D721Med (cell line): Measurements from ENCODE around the gene BFAR.

Experiments used
- DNase-seq: peaks from one replicate; pipeline ENCODE4 v3.0.0; 2011; ENCODE audit warnings: low spot score; ENCODE audit not compliant: insufficient read length
- FAIRE-seq: peaks from 2 replicates; lab custom pipeline; 2011; peaks lifted over from hg19 to GRCh38; lab: Jason Lieb, UNC
- TF ChIP-seq, protein P1 (sequence below): IDR thresholded peaks from 2 replicates; pipeline ENCODE4 v1.5.1; 2012; ENCODE audit warnings: mild to moderate bottlenecking, control low read depth; ENCODE audit not compliant: insufficient read depth; ENCODE audit errors: missing control alignments

BFAR gene

DNA sequence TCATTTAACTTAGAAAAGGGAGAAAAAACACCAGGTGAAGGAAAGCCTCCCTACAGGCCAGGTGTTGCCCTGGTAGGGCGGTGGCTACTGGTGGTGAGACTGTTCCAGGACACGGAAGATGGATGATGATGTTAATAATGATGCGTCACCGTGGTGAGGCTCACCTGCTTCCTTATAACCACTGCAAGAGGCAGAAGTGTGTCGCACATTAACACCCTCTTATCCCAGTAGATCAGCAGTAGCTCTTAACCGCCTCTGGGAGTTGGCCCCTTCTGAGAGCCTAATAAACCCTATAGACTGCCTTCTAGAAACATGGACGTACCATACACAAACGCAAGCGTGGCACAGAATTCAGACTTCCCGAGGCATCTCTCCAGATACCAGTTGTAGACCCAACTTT is 7.8 kb downstream of the BFAR start:
- TF ChIP-seq, protein P1, sequence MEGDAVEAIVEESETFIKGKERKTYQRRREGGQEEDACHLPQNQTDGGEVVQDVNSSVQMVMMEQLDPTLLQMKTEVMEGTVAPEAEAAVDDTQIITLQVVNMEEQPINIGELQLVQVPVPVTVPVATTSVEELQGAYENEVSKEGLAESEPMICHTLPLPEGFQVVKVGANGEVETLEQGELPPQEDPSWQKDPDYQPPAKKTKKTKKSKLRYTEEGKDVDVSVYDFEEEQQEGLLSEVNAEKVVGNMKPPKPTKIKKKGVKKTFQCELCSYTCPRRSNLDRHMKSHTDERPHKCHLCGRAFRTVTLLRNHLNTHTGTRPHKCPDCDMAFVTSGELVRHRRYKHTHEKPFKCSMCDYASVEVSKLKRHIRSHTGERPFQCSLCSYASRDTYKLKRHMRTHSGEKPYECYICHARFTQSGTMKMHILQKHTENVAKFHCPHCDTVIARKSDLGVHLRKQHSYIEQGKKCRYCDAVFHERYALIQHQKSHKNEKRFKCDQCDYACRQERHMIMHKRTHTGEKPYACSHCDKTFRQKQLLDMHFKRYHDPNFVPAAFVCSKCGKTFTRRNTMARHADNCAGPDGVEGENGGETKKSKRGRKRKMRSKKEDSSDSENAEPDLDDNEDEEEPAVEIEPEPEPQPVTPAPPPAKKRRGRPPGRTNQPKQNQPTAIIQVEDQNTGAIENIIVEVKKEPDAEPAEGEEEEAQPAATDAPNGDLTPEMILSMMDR, result no peak
- DNase-seq (no peak), FAIRE-seq (no peak)

DNA sequence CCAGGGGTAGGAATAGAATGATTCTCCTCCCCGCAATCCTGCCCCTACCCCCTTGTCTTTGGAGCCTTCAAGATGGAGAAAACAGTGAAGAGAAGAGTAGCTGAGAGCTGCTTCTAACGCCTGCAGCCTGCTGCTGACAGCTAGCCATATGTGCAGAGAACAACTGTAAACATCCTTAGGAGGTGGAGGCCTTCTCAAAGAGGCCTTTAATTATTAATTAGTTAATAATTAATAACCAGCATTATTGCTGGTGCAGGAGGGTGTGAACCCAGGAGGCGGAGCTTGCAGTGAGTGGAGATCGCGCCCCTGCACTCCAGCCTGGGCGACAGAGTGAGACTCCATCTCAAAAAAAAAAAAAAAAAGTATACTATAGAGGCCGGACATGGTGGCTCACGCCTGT is 8.5 kb downstream of the BFAR start:
- DNase-seq (no peak), FAIRE-seq (no peak)
- TF ChIP-seq, protein P1, result no peak

DNA sequence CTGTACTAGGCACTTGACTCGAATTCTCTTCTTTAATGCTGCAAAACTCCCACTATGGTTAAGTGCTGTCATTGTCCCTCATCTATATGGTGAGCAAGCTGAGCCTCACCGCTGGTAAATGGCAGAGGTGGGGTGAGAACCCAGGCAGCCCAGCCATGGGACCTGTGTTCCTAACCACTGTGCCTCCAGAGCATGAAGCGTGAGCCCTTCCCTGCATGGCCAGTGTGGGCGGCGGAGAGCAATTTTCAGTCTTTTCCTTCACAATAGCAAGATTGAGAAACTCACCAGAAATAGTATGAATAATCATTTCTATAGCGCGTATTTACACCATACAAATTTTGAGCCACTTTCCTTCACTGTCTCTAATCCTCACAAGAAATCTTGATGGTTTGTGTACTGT is 9.2 kb downstream of the BFAR start:
- TF ChIP-seq, protein P1, result no peak
- DNase-seq (no peak), FAIRE-seq (no peak)

DNA sequence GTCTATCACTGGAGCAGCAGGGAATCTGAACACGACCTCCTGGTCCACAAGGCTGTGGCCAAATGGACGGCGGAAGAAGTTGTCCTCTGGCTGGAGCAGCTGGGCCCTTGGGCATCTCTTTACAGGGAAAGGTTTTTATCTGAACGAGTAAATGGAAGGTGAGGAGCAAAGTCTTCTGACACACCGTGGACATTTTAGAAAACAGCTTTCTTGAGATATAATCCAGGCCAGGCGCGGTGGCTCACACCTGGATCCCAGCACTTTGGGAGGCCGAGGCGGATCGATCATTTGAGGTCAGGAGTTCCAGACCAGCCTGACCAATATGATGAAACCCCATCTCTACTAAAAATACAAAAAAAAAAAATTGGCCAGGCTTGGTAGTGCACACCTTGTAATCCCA is 17.1 kb downstream of the BFAR start:
- FAIRE-seq, result no peak
- DNase-seq, result no peak
- TF ChIP-seq, protein P1, result no peak

DNA sequence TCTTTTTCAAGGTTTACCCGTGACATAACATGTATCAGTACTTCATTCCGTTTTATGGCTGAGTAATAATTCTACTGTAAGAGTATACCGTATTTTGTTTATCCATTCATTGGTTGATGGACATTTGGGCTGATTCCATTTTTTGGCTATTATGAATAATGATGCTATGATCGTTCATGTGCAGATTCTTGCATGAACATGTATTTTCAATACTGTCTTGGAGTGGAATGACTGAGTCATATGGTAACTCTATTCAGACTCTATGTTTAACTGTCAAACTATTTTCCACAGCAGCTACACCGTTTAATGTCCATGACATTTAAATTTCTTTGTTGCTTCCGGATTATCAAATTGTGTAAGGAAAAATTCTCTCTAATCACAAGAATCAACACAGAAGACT is 17.9 kb downstream of the BFAR start:
- DNase-seq, result no peak
- FAIRE-seq, result no peak
- TF ChIP-seq, protein P1, result no peak

GRCh38 chr16:14652726-14653125 is 20.0 kb downstream of the BFAR start:
- FAIRE-seq (no peak), DNase-seq (no peak)
- TF ChIP-seq, protein P1, result no peak

DNA sequence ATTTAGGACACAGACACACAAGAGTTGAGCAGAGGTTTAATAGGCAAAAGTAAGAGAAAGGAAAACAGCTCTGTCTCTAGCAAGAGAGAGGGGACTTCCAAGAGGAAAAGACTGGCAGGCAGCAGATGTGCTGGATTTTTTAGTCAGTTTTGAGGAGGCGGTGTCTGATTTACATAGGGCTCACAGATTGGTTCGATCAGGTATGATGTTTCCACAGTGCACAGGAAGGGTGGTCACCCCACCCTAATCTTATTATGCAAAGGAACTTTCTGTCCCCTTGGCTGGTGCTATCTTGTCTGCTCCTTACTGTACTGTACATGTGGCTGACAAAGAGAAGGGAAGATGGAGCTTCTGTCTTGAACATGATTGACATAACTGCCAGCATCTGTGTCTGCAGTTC is 25.3 kb downstream of the BFAR start:
- TF ChIP-seq, protein P1, result no peak
- peak; percentile 41 for DNase-seq
- peak; percentile 86 for FAIRE-seq
